Transverse colon (tissue), 4 donors: ENCODE measurements around the gene MPL. TPM values are rescaled to one million over a fixed set of nuclear protein-coding genes. Genes with fewer than 3 reads are reported as not detected.

ENCODE experiments used
- DNase-seq: peaks from one replicate; pipeline ENCODE4 v3.0.0-alpha.2; 2019
- H3K27ac ChIP-seq, 4 donors: fragments of 200-600 bp; sonication (generic); 2 replicates each; pipeline ENCODE4 v1.5.1; 2016 to 2018; ENCODE audit warnings: inconsistent platforms in 4 of 4
- H3K27me3 ChIP-seq: fragments of 200-600 bp; sonication (generic); 2 replicates; pipeline ENCODE4 v1.5.1; 2017; ENCODE audit warnings: inconsistent platforms
- H3K36me3 ChIP-seq, 4 donors: fragments of 200-600 bp; sonication (generic); 2 replicates each; pipeline ENCODE4 v1.5.1; 2017 to 2019; ENCODE audit warnings: inconsistent platforms in 4 of 4
- H3K4me1 ChIP-seq, 4 donors: fragments of 200-600 bp; sonication (generic); 2 replicates each; pipeline ENCODE4 v1.5.1; 2017 to 2020; ENCODE audit warnings: inconsistent platforms in 4 of 4
- H3K4me3 ChIP-seq, 4 donors: fragments of 200-600 bp; sonication (generic); 1 replicate in 1 of 4; 2 replicates in 3 of 4; pipeline versions ENCODE4 v1.5.1 to v1.6.1; 2017 to 2019; ENCODE audit warnings: inconsistent platforms in 4 of 4
- H3K9me3 ChIP-seq, 2 donors: fragments of 200-600 bp; sonication (generic); 2 replicates each; pipeline ENCODE4 v1.5.1; 2017 to 2019; ENCODE audit warnings: inconsistent platforms in 2 of 2
- CTCF ChIP-seq, 5 experiments: fragments of 200-600 bp in 3 of 5; fragments of 450-650 bp in 2 of 5; sonication (generic) in 3 of 5; IDR thresholded peaks; 1 replicate in 2 of 5; 2 replicates in 3 of 5; pipeline ENCODE4 v1.5.1; 2016 to 2017; ENCODE audit warnings: antibody characterized with exemption in 5 of 5, inconsistent platforms in 3 of 5, mild to moderate bottlenecking in 2 of 5, moderate library complexity in 1 of 5
- EP300 ChIP-seq: sonication (generic); formaldehyde crosslinking; IDR thresholded peaks from one replicate; pipeline ENCODE4 v1.6.1; 2017; ENCODE audit warnings: antibody characterized with exemption, low read depth
- POLR2A ChIP-seq: fragments of 450-650 bp; IDR thresholded peaks from one replicate; pipeline ENCODE4 v1.6.1; 2016; ENCODE audit warnings: antibody characterized with exemption, mild to moderate bottlenecking, moderate library complexity
- POLR2AphosphoS5 ChIP-seq, 3 donors: sonication (generic); formaldehyde crosslinking; IDR thresholded peaks; one replicate each; pipeline ENCODE4 v1.6.1; 2016; ENCODE audit warnings: antibody characterized with exemption in 3 of 3
- WGBS, 2 donors: methylation state at CpG; one replicate each; pipeline ENCODE4 v1.1.5; 2018; ENCODE audit warnings: low coverage in 1 of 2; 5-methylcytosine and 5-hydroxymethylcytosine counted together
- in situ Hi-C, 4 donors: fragments of 200-750 bp; cut with MboI; loops; one replicate each; pipeline versions ENCODE4 v1.15.0 to v1.15.1; 2017; ENCODE audit warnings: low sequenced_read_pairs in 3 of 4, low pct_ligation_motif_present in 1 of 4, low pct_unique_long_range_greater_than_20kb in 1 of 4
- intact Hi-C: fragments of 100-400 bp; cut with DNase I; formaldehyde crosslinking; loops from one replicate; pipeline ENCODE4 v1.15.1; 2023; ENCODE audit warnings: low total_unique reads
- total RNA-seq, 4 donors: library from RNA; depleted of rRNA; stranded (reverse); fragments of >200 nt; gene quantifications; one replicate each; pipeline ENCODE4 v1.1.0, GENCODE V29; 2016

Gene MPL
- total RNA-seq, 4 donors from 2014 or later = 0.32 TPM; not detected in 3

GRCh38 chr1:43312212-43312623 lies 25.4 kb upstream of the MPL start:
- DNase-seq = no peak
- Histone ChIP-seq H3K27me3 (no peaks in the 10 kb centered on the region), H3K4me1 (peaks cover 0 to 13% (median 7%) of the 10 kb centered on the region in 4 donors), H3K4me3 (no peak overlapping the region), H3K36me3 (no peaks in the 10 kb centered on the region), H3K27ac (no peak overlapping the region), H3K9me3 (no peaks in the 10 kb centered on the region)
- no peak for TF ChIP-seq POLR2A
- TF ChIP-seq CTCF (IDR thresholded peaks at IDR 0.05) = no peak
- TF ChIP-seq POLR2AphosphoS5 (IDR thresholded peaks at IDR 0.05) = no peak
- TF ChIP-seq EP300 = no peak
- WGBS, 2 donors = 94% methylated on average over 19 of the region's 19 CpGs; no CpG with 5 or more reads in 1 of the 2 donors
- intact Hi-C loops = no loop called here
- in situ Hi-C loops = no loop called here

GRCh38 chr1:43312663-43313515 lies 24.7 kb upstream of the MPL start:
- in situ Hi-C loops (no loop called here), intact Hi-C loops (no loop called here)
- H3K27ac ChIP-seq = no peak overlapping the region
- no peak overlapping the region for H3K4me3 ChIP-seq
- no peaks in the 10 kb centered on the region for H3K27me3 ChIP-seq
- WGBS, 2 donors = 90 to 92% methylated on average over 2 to 24 of the region's 24 CpGs
- H3K36me3 ChIP-seq = no peaks in the 10 kb centered on the region
- no peak for DNase-seq
- no peak for TF ChIP-seq POLR2A
- TF ChIP-seq CTCF (IDR thresholded peaks at IDR 0.05) = no peak
- no peak for TF ChIP-seq POLR2AphosphoS5 (IDR thresholded peaks at IDR 0.05)
- TF ChIP-seq EP300 = no peak
- H3K4me1 ChIP-seq = peaks cover 0 to 13% (median 7%) of the 10 kb centered on the region in 4 donors
- no peaks in the 10 kb centered on the region for H3K9me3 ChIP-seq

GRCh38 chr1:43313771-43314170 lies 23.8 kb upstream of the MPL start:
- in situ Hi-C loops (no loop called here), intact Hi-C loops (no loop called here)
- H3K4me1 ChIP-seq = peaks cover 0 to 13% (median 7%) of the 10 kb centered on the region in 4 donors
- H3K27me3 ChIP-seq = no peaks in the 10 kb centered on the region
- WGBS, 2 donors = 56% methylated on average over 10 of the region's 10 CpGs; no CpG with 5 or more reads in 1 of the 2 donors
- DNase-seq = peak; percentile 84
- H3K9me3 ChIP-seq = no peaks in the 10 kb centered on the region
- no peak for TF ChIP-seq POLR2A
- no peak for TF ChIP-seq EP300
- TF ChIP-seq POLR2AphosphoS5 (IDR thresholded peaks at IDR 0.05) = peak in 2 of 3 donors; percentile 12 to 36
- TF ChIP-seq CTCF (IDR thresholded peaks at IDR 0.05) = no peak
- H3K27ac ChIP-seq = no peak overlapping the region
- no peaks in the 10 kb centered on the region for H3K36me3 ChIP-seq
- no peak overlapping the region for H3K4me3 ChIP-seq

- Histone ChIP-seq H3K9me3 (no peaks in the 10 kb centered on the region), H3K4me1 (peaks cover 0 to 13% (median 7%) of the 10 kb centered on the region in 4 donors), H3K4me3 (no peak overlapping the region), H3K27ac (no peak overlapping the region), H3K36me3 (no peaks in the 10 kb centered on the region), H3K27me3 (no peaks in the 10 kb centered on the region)
- in situ Hi-C loops (no loop called here), intact Hi-C loops (no loop called here)
- WGBS, 2 donors = 97% methylated on average over 5 of the region's 5 CpGs; no CpG with 5 or more reads in 1 of the 2 donors
- TF ChIP-seq POLR2AphosphoS5 (IDR thresholded peaks at IDR 0.05) (no peak), EP300 (no peak), CTCF (IDR thresholded peaks at IDR 0.05) (no peak), POLR2A (no peak)
- DNase-seq = no peak
Measured at GRCh38 chr1:43314233-43314632, 23.4 kb upstream of the MPL start.
